Measurements from ENCODE around the gene TFG. TPM values are rescaled to one million over a fixed set of nuclear protein-coding genes. Genes with fewer than 3 reads are reported as not detected.

Gene TFG
- total and polyA plus RNA-seq, 4 experiments from 2014 or later = 42.3 to 56.6 (median 47.8) TPM

GRCh38 chr3:100740207-100740606 is 30.9 kb downstream of the TFG start:
- Histone ChIP-seq H3K4me1 (ENCODE audit: insufficient read depth, low read length) (no peaks in the 10 kb centered on the region), H3K27ac (ENCODE audit: low read depth, low read length) (no peak overlapping the region), H3K9me3 (ENCODE audit: control insufficient read depth in 1 of 2, low read length in 2 of 2) (no peaks in the 10 kb centered on the region), H3K4me3 (ENCODE audit: low read length in 2 of 2) (no peak overlapping the region), H3K27me3 (ENCODE audit: insufficient read depth, low read length) (no peaks in the 10 kb centered on the region), H3K36me3 (ENCODE audit: insufficient read depth, low read length) (peaks cover 45% of the 10 kb centered on the region)
- intact Hi-C loops (cut with micrococcal nuclease) = no loop called here
- peaks cover 40 to 77% of the 10 kb centered on the region in 2 donors for H3K36me3 Mint-ChIP-seq
- H3K27me3 Mint-ChIP-seq = no peaks in the 10 kb centered on the region
- H3K27ac Mint-ChIP-seq = no peak overlapping the region
- H3K4me1 Mint-ChIP-seq = peaks cover 0 to 6% (median 2%) of the 10 kb centered on the region in 4 donors
- no peak for DNase-seq
- ChIA-PET CTCF (ENCODE audit: partially characterized antibody) (interaction anchor here (0.8 to 1.3 kb wide), 3 partner anchors 10 to 147 kb away, joined by 3 read pairs; no protein-coding TSS in a partner anchor), POLR2A (ENCODE audit: partially characterized antibody) (no interaction called here)
- H3K4me3 Mint-ChIP-seq = no peak overlapping the region
- no peaks in the 10 kb centered on the region for H3K9me3 Mint-ChIP-seq

- Mint-ChIP-seq H3K4me1 (peaks cover 0 to 2% (median 0%) of the 10 kb centered on the region in 4 donors), H3K27ac (peak overlapping the region in 1 of 7 donors; percentile 35), H3K27me3 (no peaks in the 10 kb centered on the region), H3K36me3 (peaks cover 46 to 73% of the 10 kb centered on the region in 2 donors), H3K4me3 (no peak overlapping the region), H3K9me3 (no peaks in the 10 kb centered on the region)
- no peak overlapping the region for H3K27ac ChIP-seq (ENCODE audit: low read depth, low read length)
- H3K36me3 ChIP-seq (ENCODE audit: insufficient read depth, low read length) = peaks cover 42% of the 10 kb centered on the region
- no peak for DNase-seq
- CTCF ChIA-PET (ENCODE audit: partially characterized antibody) = no interaction called here
- H3K9me3 ChIP-seq (ENCODE audit: control insufficient read depth in 1 of 2, low read length in 2 of 2) = no peaks in the 10 kb centered on the region
- intact Hi-C loops (cut with micrococcal nuclease) = no loop called here
- POLR2A ChIA-PET (ENCODE audit: partially characterized antibody) = no interaction called here
- no peaks in the 10 kb centered on the region for H3K4me1 ChIP-seq (ENCODE audit: insufficient read depth, low read length)
- no peaks in the 10 kb centered on the region for H3K27me3 ChIP-seq (ENCODE audit: insufficient read depth, low read length)
- no peak overlapping the region for H3K4me3 ChIP-seq (ENCODE audit: low read length in 2 of 2)
Measured at GRCh38 chr3:100743535-100743934, 34.2 kb downstream of the TFG start.

GRCh38 chr3:100744671-100745070 is 35.4 kb downstream of the TFG start:
- H3K36me3 Mint-ChIP-seq = peaks cover 53 to 74% of the 10 kb centered on the region in 2 donors
- Histone ChIP-seq H3K4me1 (ENCODE audit: insufficient read depth, low read length) (no peaks in the 10 kb centered on the region), H3K27me3 (ENCODE audit: insufficient read depth, low read length) (no peaks in the 10 kb centered on the region), H3K36me3 (ENCODE audit: insufficient read depth, low read length) (peaks cover 44% of the 10 kb centered on the region), H3K27ac (ENCODE audit: low read depth, low read length) (no peak overlapping the region), H3K4me3 (ENCODE audit: low read length in 2 of 2) (no peak overlapping the region), H3K9me3 (ENCODE audit: control insufficient read depth in 1 of 2, low read length in 2 of 2) (no peaks in the 10 kb centered on the region)
- H3K4me1 Mint-ChIP-seq = peaks cover 0 to 2% (median 0%) of the 10 kb centered on the region in 4 donors
- CTCF ChIA-PET (ENCODE audit: partially characterized antibody) = no interaction called here
- no peaks in the 10 kb centered on the region for H3K27me3 Mint-ChIP-seq
- peak overlapping the region in 3 of 7 donors; percentile 12 to 72 (median 15) for H3K27ac Mint-ChIP-seq
- no peaks in the 10 kb centered on the region for H3K9me3 Mint-ChIP-seq
- H3K4me3 Mint-ChIP-seq = no peak overlapping the region
- POLR2A ChIA-PET (ENCODE audit: partially characterized antibody) = no interaction called here
- DNase-seq = no peak
- intact Hi-C loops (cut with micrococcal nuclease) = no loop called here

GRCh38 chr3:100745617-100746016 is 36.3 kb downstream of the TFG start:
- no peak overlapping the region for H3K27ac Mint-ChIP-seq
- Histone ChIP-seq H3K4me1 (ENCODE audit: insufficient read depth, low read length) (no peaks in the 10 kb centered on the region), H3K9me3 (ENCODE audit: control insufficient read depth in 1 of 2, low read length in 2 of 2) (no peaks in the 10 kb centered on the region), H3K36me3 (ENCODE audit: insufficient read depth, low read length) (peaks cover 39% of the 10 kb centered on the region), H3K27ac (ENCODE audit: low read depth, low read length) (no peak overlapping the region), H3K4me3 (ENCODE audit: low read length in 2 of 2) (no peak overlapping the region), H3K27me3 (ENCODE audit: insufficient read depth, low read length) (no peaks in the 10 kb centered on the region)
- H3K9me3 Mint-ChIP-seq = no peaks in the 10 kb centered on the region
- H3K27me3 Mint-ChIP-seq = no peaks in the 10 kb centered on the region
- intact Hi-C loops (cut with micrococcal nuclease) = no loop called here
- peaks cover 0 to 2% (median 0%) of the 10 kb centered on the region in 4 donors for H3K4me1 Mint-ChIP-seq
- CTCF ChIA-PET (ENCODE audit: partially characterized antibody) = no interaction called here
- POLR2A ChIA-PET (ENCODE audit: partially characterized antibody) = no interaction called here
- no peak overlapping the region for H3K4me3 Mint-ChIP-seq
- no peak for DNase-seq
- H3K36me3 Mint-ChIP-seq = peaks cover 58 to 71% of the 10 kb centered on the region in 2 donors

- Histone ChIP-seq H3K27ac (ENCODE audit: low read depth, low read length) (no peak overlapping the region), H3K36me3 (ENCODE audit: insufficient read depth, low read length) (peaks cover 44% of the 10 kb centered on the region), H3K27me3 (ENCODE audit: insufficient read depth, low read length) (no peaks in the 10 kb centered on the region), H3K4me1 (ENCODE audit: insufficient read depth, low read length) (no peaks in the 10 kb centered on the region), H3K4me3 (ENCODE audit: low read length in 2 of 2) (no peak overlapping the region), H3K9me3 (ENCODE audit: control insufficient read depth in 1 of 2, low read length in 2 of 2) (no peaks in the 10 kb centered on the region)
- Mint-ChIP-seq H3K4me1 (peaks cover 0 to 2% (median 0%) of the 10 kb centered on the region in 4 donors), H3K27ac (no peak overlapping the region), H3K27me3 (no peaks in the 10 kb centered on the region), H3K4me3 (no peak overlapping the region), H3K9me3 (no peaks in the 10 kb centered on the region), H3K36me3 (peaks cover 61 to 73% of the 10 kb centered on the region in 2 donors)
- no peak for DNase-seq
- CTCF ChIA-PET (ENCODE audit: partially characterized antibody) = no interaction called here
- POLR2A ChIA-PET (ENCODE audit: partially characterized antibody) = no interaction called here
- intact Hi-C loops (cut with micrococcal nuclease) = no loop called here
Measured at GRCh38 chr3:100746092-100746491, 36.8 kb downstream of the TFG start.

GRCh38 chr3:100748220-100748619 is 38.9 kb downstream of the TFG start:
- H3K27me3 Mint-ChIP-seq = no peaks in the 10 kb centered on the region
- CTCF ChIA-PET (ENCODE audit: partially characterized antibody) = no interaction called here
- no peaks in the 10 kb centered on the region for H3K9me3 ChIP-seq (ENCODE audit: control insufficient read depth in 1 of 2, low read length in 2 of 2)
- H3K4me1 ChIP-seq (ENCODE audit: insufficient read depth, low read length) = no peaks in the 10 kb centered on the region
- no peaks in the 10 kb centered on the region for H3K4me1 Mint-ChIP-seq
- H3K4me3 Mint-ChIP-seq = no peak overlapping the region
- POLR2A ChIA-PET (ENCODE audit: partially characterized antibody) = no interaction called here
- no peak for DNase-seq
- no peak overlapping the region for H3K27ac ChIP-seq (ENCODE audit: low read depth, low read length)
- H3K36me3 Mint-ChIP-seq = peaks cover 64 to 77% of the 10 kb centered on the region in 2 donors
- H3K27me3 ChIP-seq (ENCODE audit: insufficient read depth, low read length) = no peaks in the 10 kb centered on the region
- H3K9me3 Mint-ChIP-seq = no peaks in the 10 kb centered on the region
- peaks cover 55% of the 10 kb centered on the region for H3K36me3 ChIP-seq (ENCODE audit: insufficient read depth, low read length)
- no peak overlapping the region for H3K4me3 ChIP-seq (ENCODE audit: low read length in 2 of 2)
- intact Hi-C loops (cut with micrococcal nuclease) = no loop called here
- peak overlapping the region in 1 of 7 donors; percentile 53 for H3K27ac Mint-ChIP-seq

- no peak overlapping the region for H3K27ac ChIP-seq (ENCODE audit: low read depth, low read length)
- no peaks in the 10 kb centered on the region for H3K9me3 ChIP-seq (ENCODE audit: control insufficient read depth in 1 of 2, low read length in 2 of 2)
- H3K36me3 ChIP-seq (ENCODE audit: insufficient read depth, low read length) = peaks cover 55% of the 10 kb centered on the region
- no peak overlapping the region for H3K4me3 ChIP-seq (ENCODE audit: low read length in 2 of 2)
- Mint-ChIP-seq H3K27me3 (no peaks in the 10 kb centered on the region), H3K36me3 (peaks cover 67 to 77% of the 10 kb centered on the region in 2 donors), H3K4me3 (no peak overlapping the region), H3K27ac (peak overlapping the region in 1 of 7 donors; percentile 9), H3K9me3 (no peaks in the 10 kb centered on the region), H3K4me1 (no peaks in the 10 kb centered on the region)
- POLR2A ChIA-PET (ENCODE audit: partially characterized antibody) = no interaction called here
- DNase-seq = no peak
- CTCF ChIA-PET (ENCODE audit: partially characterized antibody) = no interaction called here
- H3K4me1 ChIP-seq (ENCODE audit: insufficient read depth, low read length) = no peaks in the 10 kb centered on the region
- intact Hi-C loops (cut with micrococcal nuclease) = no loop called here
- H3K27me3 ChIP-seq (ENCODE audit: insufficient read depth, low read length) = no peaks in the 10 kb centered on the region
Measured at GRCh38 chr3:100748967-100749366, 39.7 kb downstream of the TFG start.

GRCh38 chr3:100753846-100754245 is 44.6 kb downstream of the TFG start:
- no peak for DNase-seq
- Mint-ChIP-seq H3K27ac (no peak overlapping the region), H3K27me3 (no peaks in the 10 kb centered on the region), H3K36me3 (peaks cover 38 to 42% of the 10 kb centered on the region in 2 donors), H3K4me1 (no peaks in the 10 kb centered on the region), H3K4me3 (peak overlapping the region in 1 of 8 donors; percentile 36), H3K9me3 (no peaks in the 10 kb centered on the region)
- peaks cover 24% of the 10 kb centered on the region for H3K36me3 ChIP-seq (ENCODE audit: insufficient read depth, low read length)
- no peaks in the 10 kb centered on the region for H3K9me3 ChIP-seq (ENCODE audit: control insufficient read depth in 1 of 2, low read length in 2 of 2)
- H3K4me1 ChIP-seq (ENCODE audit: insufficient read depth, low read length) = no peaks in the 10 kb centered on the region
- H3K4me3 ChIP-seq (ENCODE audit: low read length in 2 of 2) = no peak overlapping the region
- POLR2A ChIA-PET (ENCODE audit: partially characterized antibody) = no interaction called here
- CTCF ChIA-PET (ENCODE audit: partially characterized antibody) = interaction anchor here (0.6 kb wide), 1 partner anchor 166 kb away, joined by 3 read pairs; no protein-coding TSS in a partner anchor
- no peak overlapping the region for H3K27ac ChIP-seq (ENCODE audit: low read depth, low read length)
- intact Hi-C loops (cut with micrococcal nuclease) = no loop called here
- no peaks in the 10 kb centered on the region for H3K27me3 ChIP-seq (ENCODE audit: insufficient read depth, low read length)
